ENCODE results near the gene NAT9. TPM values are rescaled to one million over a fixed set of nuclear protein-coding genes. Genes with fewer than 3 reads are reported as not detected.

The NAT9 gene
- total and polyA plus RNA-seq, 9 donors = 19.7 to 87.0 (median 56.5) TPM

- no peaks in the 10 kb centered on the region for H3K27me3 ChIP-seq
- H3K4me1 ChIP-seq (ENCODE audit: insufficient read depth) = peaks cover 10% of the 10 kb centered on the region
- peak in 1 of 5 donors; percentile 23 for DNase-seq
- 13 to 19% (median 17%) methylated on average over 6 of the region's 6 CpGs for WGBS, 3 donors
- intact Hi-C loops (cut with DNase I) = loop anchor here in 3 of 4 donors (5.0 to 10.0 kb wide), 3 partner anchors 115 to 532 kb away; partner anchors contain the start of gene TTYH2 (in 1 of the 3)
- peak overlapping the region in 1 of 2 donors; percentile 23 for H3K27ac ChIP-seq
- no peaks in the 10 kb centered on the region for H3K36me3 ChIP-seq
- no peak for TF ChIP-seq POLR2A (IDR thresholded peaks at IDR 0.05)
- TF ChIP-seq EP300 (IDR thresholded peaks at IDR 0.05) = no peak
- TF ChIP-seq CTCF (IDR thresholded peaks at IDR 0.05) = no peak
- no peaks in the 10 kb centered on the region for H3K9me3 ChIP-seq
- no peak overlapping the region for H3K4me3 ChIP-seq
These were observed 29.2 kb downstream of the NAT9 start for GRCh38 chr17:74746922-74747321.

DNA sequence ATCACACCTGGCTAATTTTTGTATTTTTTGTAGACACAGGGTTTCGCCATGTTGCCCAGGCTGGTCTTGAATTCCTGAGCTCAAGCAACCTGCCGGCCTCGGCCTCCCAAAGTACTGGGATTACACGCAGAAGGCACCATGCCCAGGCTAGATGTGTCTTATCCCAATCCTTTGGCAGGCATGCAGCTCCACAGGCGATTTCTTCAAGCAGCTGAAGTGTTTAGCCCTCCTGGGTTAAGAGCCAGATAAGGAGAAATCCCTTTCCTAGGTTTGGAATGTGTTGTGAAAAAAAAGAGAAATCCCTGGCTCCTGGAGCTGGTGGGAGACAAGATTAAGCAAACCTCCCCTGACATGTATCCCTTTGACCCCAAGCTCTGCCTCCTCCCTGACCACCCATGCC lies 29.8 kb downstream of the NAT9 start:
- intact Hi-C loops (cut with DNase I) = loop anchor here in 3 of 4 donors (5.0 to 10.0 kb wide), 3 partner anchors 116 to 532 kb away; partner anchors contain the start of gene TTYH2 (in 1 of the 3)
- 34 to 55% (median 37%) methylated on average over 5 of the region's 5 CpGs for WGBS, 3 donors
- peak in 1 of 5 donors; percentile 51 for DNase-seq
- Histone ChIP-seq H3K9me3 (no peaks in the 10 kb centered on the region), H3K27me3 (no peaks in the 10 kb centered on the region), H3K36me3 (no peaks in the 10 kb centered on the region), H3K4me3 (no peak overlapping the region), H3K4me1 (ENCODE audit: insufficient read depth) (peaks cover 9% of the 10 kb centered on the region), H3K27ac (peak overlapping the region in 1 of 2 donors; percentile 23)
- no peak for TF ChIP-seq CTCF (IDR thresholded peaks at IDR 0.05)
- TF ChIP-seq EP300 (IDR thresholded peaks at IDR 0.05) = no peak
- TF ChIP-seq POLR2A (IDR thresholded peaks at IDR 0.05) = no peak

DNA sequence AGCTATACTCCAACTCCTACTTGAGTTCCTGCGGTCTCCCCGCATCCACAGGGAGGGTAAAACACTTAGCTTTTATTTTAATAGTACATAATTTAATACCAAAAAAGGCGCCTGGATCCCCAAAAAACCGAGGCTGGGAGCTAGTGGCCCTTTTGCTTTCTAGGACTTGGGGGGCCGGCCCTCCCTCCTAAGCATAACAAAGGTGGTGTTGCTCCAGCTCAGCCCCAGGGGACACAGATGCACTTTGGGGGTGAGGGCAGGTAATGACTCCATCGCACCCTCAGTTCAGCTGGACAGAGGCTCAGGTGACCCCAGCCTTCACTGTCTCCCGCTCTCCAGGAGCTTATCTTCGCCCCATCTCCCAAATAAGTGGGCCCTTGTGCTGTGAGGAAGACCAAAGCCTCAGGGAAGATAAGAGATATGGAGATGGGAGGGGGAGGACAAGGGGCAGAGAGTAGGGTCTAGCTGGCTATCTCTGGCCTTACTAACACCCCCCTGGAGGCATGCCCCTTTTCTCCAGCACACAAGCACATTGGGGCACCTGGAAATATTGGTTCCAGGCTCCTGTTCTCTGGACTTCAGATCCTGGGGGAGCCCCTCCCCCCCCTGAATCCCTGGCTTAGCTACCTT lies 30.5 kb downstream of the NAT9 start:
- Histone ChIP-seq H3K4me1 (ENCODE audit: insufficient read depth) (peaks cover 8% of the 10 kb centered on the region), H3K9me3 (no peaks in the 10 kb centered on the region), H3K27ac (no peak overlapping the region), H3K27me3 (no peaks in the 10 kb centered on the region), H3K4me3 (no peak overlapping the region), H3K36me3 (no peaks in the 10 kb centered on the region)
- TF ChIP-seq POLR2A (IDR thresholded peaks at IDR 0.05) (no peak), EP300 (IDR thresholded peaks at IDR 0.05) (no peak), CTCF (IDR thresholded peaks at IDR 0.05) (no peak)
- intact Hi-C loops (cut with DNase I) = loop anchor here in 3 of 4 donors (5.0 to 10.0 kb wide), 3 partner anchors 117 to 531 kb away; partner anchors contain the start of gene TTYH2 (in 1 of the 3)
- WGBS, 3 donors = 82 to 89% (median 88%) methylated on average over 8 of the region's 8 CpGs
- peak in 1 of 5 donors; percentile 23 for DNase-seq

GRCh38 chr17:74744714-74745547 lies 31.2 kb downstream of the NAT9 start:
- Histone ChIP-seq H3K4me1 (ENCODE audit: insufficient read depth) (peaks cover 4% of the 10 kb centered on the region), H3K27ac (no peak overlapping the region), H3K27me3 (no peaks in the 10 kb centered on the region), H3K9me3 (no peaks in the 10 kb centered on the region), H3K36me3 (no peaks in the 10 kb centered on the region), H3K4me3 (no peak overlapping the region)
- TF ChIP-seq CTCF (IDR thresholded peaks at IDR 0.05) = peak; percentile 67 to 93 (median 88)
- no peak for TF ChIP-seq EP300 (IDR thresholded peaks at IDR 0.05)
- no peak for TF ChIP-seq POLR2A (IDR thresholded peaks at IDR 0.05)
- peak; percentile 61 to 89 (median 82) for DNase-seq
- intact Hi-C loops (cut with DNase I) = loop anchor here in 3 of 4 donors (5.0 to 10.0 kb wide), 4 partner anchors 117 to 530 kb away; partner anchors contain the start of gene TTYH2 (in 1 of the 3)
- 40 to 47% (median 44%) methylated on average over 19 to 24 of the region's 24 CpGs for WGBS, 3 donors
